CD4-positive, alpha-beta memory T cell (primary cell): ENCODE data around the gene NRG3. TPM values are rescaled to one million over a fixed set of nuclear protein-coding genes. Genes with fewer than 3 reads are reported as not detected.

Source experiments
- CTCF ChIA-PET: fragments of 350-600 bp; sonication (Branson Sonifier 250); formaldehyde crosslinking; loops from one replicate; lab custom pipeline; 2021; ENCODE audit warnings: inconsistent platforms; ENCODE audit not compliant: partially characterized antibody; lab: Charles Lee
- POLR2A ChIA-PET: fragments of 350-600 bp; sonication (Branson Sonifier 250); formaldehyde crosslinking; loops from one replicate; lab custom pipeline; 2021; ENCODE audit not compliant: partially characterized antibody; lab: Charles Lee
- DNase-seq, 5 donors: peaks; one replicate each; pipeline versions ENCODE4 v3.0.0 to v3.0.0-alpha.2; 2020 to 2022; ENCODE audit warnings: mixed read lengths in 1 of 5
- H3K27ac ChIP-seq: one replicate; pipeline ENCODE4 v1.7.0; 2013; ENCODE audit warnings: low read depth, low read length
- H3K27me3 ChIP-seq: 2 replicates; pipeline ENCODE4 v1.7.0; 2013; ENCODE audit warnings: mild to moderate bottlenecking, low read length, moderate library complexity; ENCODE audit not compliant: insufficient read depth
- H3K36me3 ChIP-seq: 2 replicates; pipeline ENCODE4 v1.7.0; 2013; ENCODE audit warnings: mild to moderate bottlenecking, low read length, moderate library complexity; ENCODE audit not compliant: insufficient read depth
- H3K4me1 ChIP-seq: 2 replicates; pipeline ENCODE4 v1.7.0; 2013; ENCODE audit warnings: mild to moderate bottlenecking, low read length, moderate library complexity; ENCODE audit not compliant: insufficient read depth
- H3K4me3 ChIP-seq, 2 donors: one replicate each; pipeline ENCODE4 v1.7.0; 2013; ENCODE audit warnings: low read length in 2 of 2, mild to moderate bottlenecking in 1 of 2
- H3K9me3 ChIP-seq, 2 donors: one replicate each; pipeline ENCODE4 v1.7.0; 2013; ENCODE audit warnings: low read length in 2 of 2, control low read depth in 1 of 2; ENCODE audit not compliant: control insufficient read depth in 1 of 2
- H3K27ac Mint-ChIP-seq, 7 donors: one replicate each; pipeline ENCODE4 v1.8.0; 2020 to 2021; ENCODE audit warnings: mixed read lengths in 7 of 7, mild to moderate bottlenecking in 6 of 7, inconsistent platforms in 3 of 7, moderate library complexity in 3 of 7
- H3K27me3 Mint-ChIP-seq, 2 donors: one replicate each; pipeline ENCODE4 v1.8.0; 2020 to 2021; ENCODE audit warnings: mixed read lengths in 2 of 2
- H3K36me3 Mint-ChIP-seq, 2 donors: one replicate each; pipeline ENCODE4 v1.8.0; 2020 to 2021; ENCODE audit warnings: mixed read lengths in 2 of 2, inconsistent platforms in 1 of 2, mild to moderate bottlenecking in 1 of 2
- H3K4me1 Mint-ChIP-seq, 4 donors: one replicate each; pipeline ENCODE4 v1.8.0; 2020 to 2021; ENCODE audit warnings: mixed read lengths in 4 of 4, mild to moderate bottlenecking in 1 of 4
- H3K4me3 Mint-ChIP-seq, 8 donors: one replicate each; pipeline ENCODE4 v1.8.0; 2020 to 2021; ENCODE audit warnings: mixed read lengths in 8 of 8, mild to moderate bottlenecking in 7 of 8, moderate library complexity in 6 of 8, inconsistent platforms in 3 of 8
- H3K9me3 Mint-ChIP-seq, 8 donors: one replicate each; pipeline ENCODE4 v1.8.0; 2020 to 2021; ENCODE audit warnings: mixed read lengths in 8 of 8, mild to moderate bottlenecking in 5 of 8, inconsistent platforms in 3 of 8, moderate library complexity in 1 of 8
- intact Hi-C: fragments of 100-400 bp; cut with micrococcal nuclease; formaldehyde crosslinking; loops from one replicate; pipeline ENCODE4 v1.15.1; 2023
- polyA plus RNA-seq, 2 donors: library from polyadenylated mRNA; unstranded; fragments of 300-500 nt; fragmentation: Illumina TruSeq; gene quantifications; one replicate each; pipeline ENCODE4 v1.2.3, GENCODE V29; 2021
- total RNA-seq, 2 experiments: library from RNA; stranded (reverse); gene quantifications; one replicate each; pipeline ENCODE4 v1.2.3, GENCODE V29; 2021

NRG3 gene
- total and polyA plus RNA-seq, 4 experiments from 2014 or later, result not detected

DNA sequence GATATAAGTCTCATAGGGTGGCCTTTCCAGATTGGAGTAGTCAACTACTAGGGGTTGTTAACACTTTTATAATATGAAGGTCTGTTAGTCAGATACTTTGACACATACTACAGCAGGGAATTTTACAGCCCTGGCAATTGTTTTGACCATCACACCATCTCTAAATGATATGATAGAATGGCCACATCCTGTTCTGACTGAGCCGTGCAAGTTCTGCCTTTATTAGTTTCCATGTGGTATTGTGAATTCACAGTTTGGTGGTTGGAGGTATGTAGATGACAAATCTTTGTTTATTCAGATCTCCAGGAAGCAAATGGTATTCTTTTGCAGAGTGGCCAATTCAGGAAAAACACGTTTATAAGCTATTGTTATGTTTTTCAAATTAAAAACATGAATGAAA, 83.0 kb downstream of the NRG3 start:
- intact Hi-C loops, result no loop called here
- Mint-ChIP-seq H3K27me3 (no peaks in the 10 kb centered on the region), H3K36me3 (no peaks in the 10 kb centered on the region), H3K4me1 (no peaks in the 10 kb centered on the region), H3K9me3 (peaks cover 0 to 5% (median 1%) of the 10 kb centered on the region in 8 donors), H3K27ac (no peak overlapping the region), H3K4me3 (no peak overlapping the region)
- CTCF ChIA-PET, result no interaction called here
- no peak overlapping the region for H3K27ac ChIP-seq
- H3K27me3 ChIP-seq, result no peaks in the 10 kb centered on the region
- H3K4me1 ChIP-seq, result no peaks in the 10 kb centered on the region
- H3K9me3 ChIP-seq, result no peaks in the 10 kb centered on the region
- POLR2A ChIA-PET, result no interaction called here
- no peaks in the 10 kb centered on the region for H3K36me3 ChIP-seq
- H3K4me3 ChIP-seq, result no peak overlapping the region
- DNase-seq, result no peak

DNA sequence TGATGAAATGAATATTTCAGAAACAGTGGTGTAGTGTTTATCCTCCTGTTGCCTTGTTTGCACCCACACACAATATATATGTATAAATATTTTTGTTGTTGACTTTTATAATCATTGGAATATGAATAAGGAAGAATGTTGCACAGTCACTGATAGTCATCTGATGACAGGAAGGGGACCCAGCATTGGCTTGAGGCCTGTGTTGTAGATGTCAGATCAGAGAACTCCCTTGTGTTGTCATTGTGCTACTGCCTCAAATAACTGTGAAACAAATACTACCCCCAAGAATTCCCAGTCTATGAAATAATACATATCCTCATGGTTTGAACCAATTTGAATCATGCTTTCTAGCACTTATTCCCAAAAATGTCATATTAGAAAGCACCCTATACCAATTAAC, 84.0 kb downstream of the NRG3 start:
- Mint-ChIP-seq H3K9me3 (peaks cover 0 to 11% (median 4%) of the 10 kb centered on the region in 8 donors), H3K4me1 (no peaks in the 10 kb centered on the region), H3K4me3 (no peak overlapping the region), H3K27me3 (no peaks in the 10 kb centered on the region), H3K36me3 (no peaks in the 10 kb centered on the region), H3K27ac (no peak overlapping the region)
- POLR2A ChIA-PET, result no interaction called here
- DNase-seq, result no peak
- intact Hi-C loops, result no loop called here
- no peaks in the 10 kb centered on the region for H3K4me1 ChIP-seq
- CTCF ChIA-PET, result no interaction called here
- no peaks in the 10 kb centered on the region for H3K27me3 ChIP-seq
- no peaks in the 10 kb centered on the region for H3K9me3 ChIP-seq
- no peak overlapping the region for H3K4me3 ChIP-seq
- H3K36me3 ChIP-seq, result no peaks in the 10 kb centered on the region
- no peak overlapping the region for H3K27ac ChIP-seq

- H3K4me3 Mint-ChIP-seq, result no peak overlapping the region
- no peak overlapping the region for H3K27ac Mint-ChIP-seq
- H3K36me3 Mint-ChIP-seq, result no peaks in the 10 kb centered on the region
- H3K27me3 ChIP-seq, result no peaks in the 10 kb centered on the region
- intact Hi-C loops, result no loop called here
- ChIA-PET CTCF (no interaction called here), POLR2A (no interaction called here)
- H3K27me3 Mint-ChIP-seq, result no peaks in the 10 kb centered on the region
- H3K9me3 Mint-ChIP-seq, result peaks cover 0 to 9% (median 3%) of the 10 kb centered on the region in 8 donors
- no peaks in the 10 kb centered on the region for H3K36me3 ChIP-seq
- no peak overlapping the region for H3K27ac ChIP-seq
- H3K9me3 ChIP-seq, result no peaks in the 10 kb centered on the region
- no peak overlapping the region for H3K4me3 ChIP-seq
- H3K4me1 Mint-ChIP-seq, result no peaks in the 10 kb centered on the region
- no peaks in the 10 kb centered on the region for H3K4me1 ChIP-seq
- no peak for DNase-seq
These were observed 86.6 kb downstream of the NRG3 start for GRCh38 chr10:81961451-81962184.

DNA sequence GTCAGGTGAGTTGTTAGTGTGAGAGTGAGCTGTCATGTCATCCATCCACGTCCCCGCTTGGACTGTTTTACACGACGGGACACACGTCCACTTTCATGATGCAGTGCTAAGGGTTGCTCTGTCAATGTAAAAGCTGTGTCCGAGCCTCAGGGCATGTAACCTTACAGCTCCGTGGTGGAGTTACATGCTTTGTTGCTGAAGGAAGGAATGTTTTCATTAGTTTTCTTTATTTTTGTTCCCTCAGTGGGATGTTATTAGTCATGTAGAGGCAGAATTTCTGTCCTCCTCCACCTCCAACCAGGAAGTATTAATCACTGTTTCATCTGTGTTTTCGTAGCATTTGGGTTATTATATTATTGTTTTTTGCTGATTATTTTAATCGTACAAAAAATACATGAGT, 88.6 kb downstream of the NRG3 start:
- no peaks in the 10 kb centered on the region for H3K4me1 Mint-ChIP-seq
- Histone ChIP-seq H3K27me3 (no peaks in the 10 kb centered on the region), H3K4me3 (no peak overlapping the region), H3K9me3 (no peaks in the 10 kb centered on the region), H3K27ac (no peak overlapping the region), H3K36me3 (no peaks in the 10 kb centered on the region), H3K4me1 (no peaks in the 10 kb centered on the region)
- intact Hi-C loops, result no loop called here
- no peak overlapping the region for H3K4me3 Mint-ChIP-seq
- POLR2A ChIA-PET, result no interaction called here
- no peak overlapping the region for H3K27ac Mint-ChIP-seq
- no peak for DNase-seq
- H3K36me3 Mint-ChIP-seq, result no peaks in the 10 kb centered on the region
- CTCF ChIA-PET, result no interaction called here
- peaks cover 0 to 11% (median 5%) of the 10 kb centered on the region in 8 donors for H3K9me3 Mint-ChIP-seq
- no peaks in the 10 kb centered on the region for H3K27me3 Mint-ChIP-seq

DNA sequence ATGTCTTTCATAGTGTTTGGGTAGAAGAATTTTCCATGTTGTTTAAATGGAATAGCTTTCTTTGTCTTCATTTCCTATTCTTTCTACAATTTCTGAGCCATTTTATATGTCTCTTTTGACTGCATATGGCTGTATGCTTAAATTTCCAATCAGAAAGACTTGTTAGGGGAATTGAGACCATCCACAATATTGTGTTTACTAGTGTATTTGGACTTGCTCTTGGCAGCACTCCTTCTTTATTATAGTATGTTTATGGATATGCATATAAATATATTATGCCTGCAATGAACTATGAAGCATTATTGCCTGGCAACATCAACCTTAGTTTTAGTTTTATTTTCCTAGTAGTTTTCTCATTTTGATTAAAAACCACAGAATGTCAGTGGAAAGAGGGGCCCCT, 92.7 kb downstream of the NRG3 start:
- H3K9me3 ChIP-seq, result no peaks in the 10 kb centered on the region
- no peak for DNase-seq
- Mint-ChIP-seq H3K4me1 (no peaks in the 10 kb centered on the region), H3K9me3 (peaks cover 4 to 28% (median 19%) of the 10 kb centered on the region in 8 donors), H3K4me3 (no peak overlapping the region), H3K27me3 (no peaks in the 10 kb centered on the region), H3K27ac (no peak overlapping the region), H3K36me3 (no peaks in the 10 kb centered on the region)
- no peak overlapping the region for H3K4me3 ChIP-seq
- no peaks in the 10 kb centered on the region for H3K36me3 ChIP-seq
- no peak overlapping the region for H3K27ac ChIP-seq
- H3K4me1 ChIP-seq, result no peaks in the 10 kb centered on the region
- ChIA-PET POLR2A (no interaction called here), CTCF (no interaction called here)
- intact Hi-C loops, result no loop called here
- H3K27me3 ChIP-seq, result no peaks in the 10 kb centered on the region

GRCh38 chr10:81969136-81969535, 94.1 kb downstream of the NRG3 start:
- Mint-ChIP-seq H3K27ac (no peak overlapping the region), H3K36me3 (no peaks in the 10 kb centered on the region), H3K9me3 (peaks cover 4 to 33% (median 26%) of the 10 kb centered on the region in 8 donors), H3K27me3 (no peaks in the 10 kb centered on the region), H3K4me3 (no peak overlapping the region), H3K4me1 (no peaks in the 10 kb centered on the region)
- no peaks in the 10 kb centered on the region for H3K4me1 ChIP-seq
- H3K4me3 ChIP-seq, result no peak overlapping the region
- no peaks in the 10 kb centered on the region for H3K27me3 ChIP-seq
- DNase-seq, result no peak
- ChIA-PET POLR2A (no interaction called here), CTCF (no interaction called here)
- H3K36me3 ChIP-seq, result no peaks in the 10 kb centered on the region
- H3K9me3 ChIP-seq, result no peaks in the 10 kb centered on the region
- intact Hi-C loops, result no loop called here
- H3K27ac ChIP-seq, result no peak overlapping the region

DNA sequence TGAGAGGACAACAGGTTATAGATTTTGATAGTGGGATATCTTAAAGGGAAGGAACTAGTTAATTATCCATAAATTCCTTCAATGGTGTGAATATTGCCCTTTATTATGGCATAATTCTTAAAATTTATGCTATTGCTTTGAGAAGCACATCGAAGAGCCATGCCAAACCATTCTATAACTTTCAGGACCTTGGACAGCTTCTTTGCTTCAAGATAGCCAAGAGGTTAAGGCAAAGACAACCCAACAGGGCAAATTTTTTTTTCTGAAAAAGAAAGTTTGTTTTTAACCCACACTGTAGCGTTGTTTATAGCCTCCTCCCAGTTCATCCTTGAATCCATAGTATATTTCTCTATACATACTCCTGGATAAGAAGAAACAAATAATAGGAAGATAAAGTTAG, 103.2 kb downstream of the NRG3 start:
- no peak overlapping the region for H3K27ac Mint-ChIP-seq
- ChIA-PET POLR2A (no interaction called here), CTCF (no interaction called here)
- H3K27me3 ChIP-seq, result no peaks in the 10 kb centered on the region
- H3K36me3 ChIP-seq, result no peaks in the 10 kb centered on the region
- no peak for DNase-seq
- H3K9me3 ChIP-seq, result no peaks in the 10 kb centered on the region
- no peak overlapping the region for H3K4me3 Mint-ChIP-seq
- H3K4me1 Mint-ChIP-seq, result no peaks in the 10 kb centered on the region
- no peak overlapping the region for H3K4me3 ChIP-seq
- no peaks in the 10 kb centered on the region for H3K36me3 Mint-ChIP-seq
- no peaks in the 10 kb centered on the region for H3K27me3 Mint-ChIP-seq
- peaks cover 2 to 26% (median 15%) of the 10 kb centered on the region in 8 donors for H3K9me3 Mint-ChIP-seq
- intact Hi-C loops, result no loop called here
- no peak overlapping the region for H3K27ac ChIP-seq
- no peaks in the 10 kb centered on the region for H3K4me1 ChIP-seq
